Measurements from ENCODE around the gene URB2.
"Not testable (repeated sequence)": the region's sequence is repeated elsewhere in the genome, so short reads cannot be mapped to it uniquely, and the experiment has no call there.

URB2 gene

DNA sequence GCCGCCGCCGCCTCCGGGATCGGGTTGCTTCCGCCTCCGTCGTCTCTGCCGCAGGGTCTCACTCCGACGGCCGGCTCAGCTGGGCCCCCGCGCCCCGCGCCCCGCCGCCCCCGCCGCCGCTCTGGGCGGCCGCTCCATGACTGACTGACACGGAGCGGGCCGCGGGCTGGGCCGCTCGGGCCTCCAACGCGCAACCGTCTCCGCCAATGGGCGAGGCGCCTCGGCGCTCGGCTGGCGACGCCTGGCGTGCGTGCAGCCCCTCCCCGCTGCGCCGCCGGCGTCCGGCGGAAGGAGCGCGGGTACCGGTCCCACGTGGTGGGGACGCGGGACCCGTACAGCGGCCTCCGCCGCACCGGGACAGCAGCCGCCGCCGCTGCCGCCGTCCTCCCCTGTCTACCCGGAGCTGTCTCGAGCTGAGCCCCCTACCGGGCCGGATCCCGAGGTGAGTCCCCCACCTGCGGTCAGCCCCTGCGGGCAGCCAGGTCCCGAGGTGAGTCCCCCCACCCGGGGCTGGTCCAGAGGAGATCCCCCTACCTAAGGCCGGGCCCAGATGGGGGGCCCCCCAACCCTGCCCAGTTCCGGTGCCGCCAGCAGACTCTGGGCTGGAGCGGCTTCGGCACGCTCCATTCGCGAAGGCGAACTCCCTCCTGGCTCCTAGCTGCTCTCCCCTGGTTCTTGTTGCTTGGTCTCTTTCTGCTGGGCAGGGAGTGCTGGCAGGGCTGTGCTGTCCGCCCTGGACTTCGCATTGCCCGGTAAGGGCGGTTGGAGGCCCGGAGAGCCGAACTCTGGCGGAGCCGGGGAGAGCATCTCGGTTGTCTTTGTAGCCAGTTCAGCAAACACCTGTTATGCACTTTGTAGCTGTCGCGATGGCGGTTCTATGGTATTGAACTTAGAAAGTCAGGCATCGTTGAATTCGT, at the start of gene URB2, which contains the start of gene TAF5L:
Gene URB2, plus strand, starts transcription at position 333 of the 917 bp plus-strand sequence. CDS start 1,387 bp downstream, outside the sequence.
Gene TAF5L, minus strand, starts transcription at position 208 of the 917 bp plus-strand sequence. CDS start 11,640 bp downstream, outside the sequence.
- DNase-seq (ENCODE audit: low read depth in 2 of 2), result peak; percentile 74 to 79

GRCh38 chr1:229578168-229579058, 47.6 kb upstream of the URB2 start:
- DNase-seq (ENCODE audit: low read depth in 2 of 2), result no peak

- DNase-seq (ENCODE audit: low read depth in 2 of 2), result no peak
Measured at GRCh38 chr1:229579059-229579673, 46.9 kb upstream of the URB2 start.

DNA sequence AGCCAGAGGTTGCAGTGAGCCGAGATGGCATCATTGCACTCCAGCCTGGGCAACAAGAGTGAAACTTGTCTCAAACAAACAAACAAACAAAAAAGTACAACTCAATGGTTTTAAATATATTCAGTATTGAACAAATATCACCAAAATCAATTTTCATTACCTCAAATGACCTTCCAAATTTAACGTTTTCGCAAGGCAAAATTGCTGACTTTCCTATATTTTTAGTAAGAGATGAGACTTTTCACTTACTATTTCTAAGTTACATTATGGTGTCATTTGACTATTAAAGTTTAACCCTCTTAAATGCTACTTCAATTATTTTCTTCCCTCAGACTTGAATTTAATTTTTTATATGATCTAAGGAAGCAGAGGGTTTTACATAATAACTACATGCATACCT, 44.6 kb upstream of the URB2 start:
- no peak for DNase-seq (ENCODE audit: low read depth in 2 of 2)

DNA sequence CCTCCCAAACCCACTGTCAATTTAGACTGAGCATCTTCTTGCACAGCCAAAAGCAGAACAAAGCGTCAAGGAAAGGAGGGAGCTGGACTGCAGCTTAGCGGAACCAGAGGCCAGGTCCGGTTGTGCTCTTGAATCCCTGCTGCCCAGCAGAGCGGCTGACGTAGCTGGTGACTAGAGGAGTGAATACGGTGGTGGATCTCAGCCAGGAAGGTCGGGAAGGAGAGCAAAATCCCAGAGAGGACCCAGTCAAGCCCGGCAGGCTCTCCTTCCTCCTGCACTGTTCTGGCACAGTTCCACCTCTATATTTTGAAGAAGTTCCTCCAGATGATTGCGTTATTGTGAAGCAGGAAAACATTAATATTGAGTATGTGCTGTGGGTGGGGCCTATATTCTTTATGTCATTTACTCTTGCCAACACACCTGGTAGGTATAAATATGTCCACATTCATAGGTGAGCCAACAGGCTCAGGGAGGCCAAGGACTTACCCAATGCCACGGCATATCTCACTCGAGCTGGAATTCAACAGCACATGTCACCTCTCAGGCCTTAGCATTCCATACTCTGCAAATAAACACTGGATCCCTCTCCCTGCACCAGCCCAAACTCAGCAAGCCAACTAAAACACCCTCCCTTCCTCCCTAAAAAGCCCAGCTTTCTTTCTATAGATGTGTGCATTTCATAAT, 43.9 kb upstream of the URB2 start:
- DNase-seq (ENCODE audit: low read depth in 2 of 2), result no peak

DNA sequence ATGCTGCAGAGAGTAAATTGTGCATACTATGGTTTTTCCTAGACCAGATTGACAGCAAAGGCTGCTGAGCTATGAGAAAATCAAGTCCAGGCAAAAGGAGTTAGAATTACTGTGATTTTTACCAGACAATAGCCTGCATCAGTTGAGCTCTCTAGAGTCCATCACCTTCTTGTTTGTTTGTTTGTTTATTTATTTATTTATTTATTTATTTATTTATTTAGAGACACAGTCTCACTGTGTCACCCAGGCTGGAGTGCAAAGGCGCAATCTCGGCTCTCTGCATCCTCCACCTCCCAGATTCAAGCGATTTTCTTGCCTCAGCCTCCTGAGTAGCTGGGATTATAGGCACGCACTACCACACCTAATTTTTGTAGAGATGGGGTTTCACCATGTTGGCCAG, 43.3 kb upstream of the URB2 start:
- no peak for DNase-seq (ENCODE audit: low read depth in 2 of 2)

DNA sequence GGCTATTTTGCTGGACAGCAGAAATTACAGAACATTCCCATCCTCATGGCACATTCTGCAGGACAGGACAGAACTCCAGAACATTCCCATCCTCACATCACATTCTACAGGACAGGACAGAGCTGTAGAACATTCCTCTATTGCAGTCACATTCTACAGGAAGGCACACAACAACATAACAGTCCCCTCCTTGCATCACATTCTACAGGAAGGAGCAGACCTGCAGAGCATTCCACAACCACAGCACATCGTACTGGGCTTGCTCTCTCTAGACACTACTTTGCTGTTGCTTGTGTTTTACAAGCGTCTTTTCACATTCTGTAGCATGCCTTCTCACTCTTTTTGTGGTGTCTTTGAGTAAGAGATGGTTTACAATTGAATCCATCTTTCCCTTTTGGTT, 40.7 kb upstream of the URB2 start:
- no peak for DNase-seq (ENCODE audit: low read depth in 2 of 2)

DNA sequence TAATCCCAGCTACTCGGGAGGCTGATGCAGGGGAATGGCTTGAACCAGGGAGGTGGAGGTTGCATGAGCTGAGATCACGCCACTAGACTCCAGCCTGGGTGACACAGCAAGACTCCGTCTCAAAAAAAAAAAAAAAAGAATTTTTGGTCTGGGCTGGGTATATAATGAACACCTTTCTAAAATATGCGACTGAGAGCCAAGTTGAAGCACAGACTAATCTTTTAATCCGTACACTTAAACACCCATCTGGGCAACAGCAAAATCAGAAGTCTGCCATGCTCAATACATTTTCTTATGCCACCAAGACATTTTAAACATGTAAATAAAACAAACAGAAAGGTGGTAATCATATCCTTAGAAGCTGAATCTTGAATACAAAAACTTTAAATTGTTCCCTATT, 35.9 kb upstream of the URB2 start:
- DNase-seq (ENCODE audit: low read depth in 2 of 2), result no peak

GRCh38 chr1:229593800-229594199, 32.2 kb upstream of the URB2 start:
- no peak for DNase-seq (ENCODE audit: low read depth in 2 of 2)

DNA sequence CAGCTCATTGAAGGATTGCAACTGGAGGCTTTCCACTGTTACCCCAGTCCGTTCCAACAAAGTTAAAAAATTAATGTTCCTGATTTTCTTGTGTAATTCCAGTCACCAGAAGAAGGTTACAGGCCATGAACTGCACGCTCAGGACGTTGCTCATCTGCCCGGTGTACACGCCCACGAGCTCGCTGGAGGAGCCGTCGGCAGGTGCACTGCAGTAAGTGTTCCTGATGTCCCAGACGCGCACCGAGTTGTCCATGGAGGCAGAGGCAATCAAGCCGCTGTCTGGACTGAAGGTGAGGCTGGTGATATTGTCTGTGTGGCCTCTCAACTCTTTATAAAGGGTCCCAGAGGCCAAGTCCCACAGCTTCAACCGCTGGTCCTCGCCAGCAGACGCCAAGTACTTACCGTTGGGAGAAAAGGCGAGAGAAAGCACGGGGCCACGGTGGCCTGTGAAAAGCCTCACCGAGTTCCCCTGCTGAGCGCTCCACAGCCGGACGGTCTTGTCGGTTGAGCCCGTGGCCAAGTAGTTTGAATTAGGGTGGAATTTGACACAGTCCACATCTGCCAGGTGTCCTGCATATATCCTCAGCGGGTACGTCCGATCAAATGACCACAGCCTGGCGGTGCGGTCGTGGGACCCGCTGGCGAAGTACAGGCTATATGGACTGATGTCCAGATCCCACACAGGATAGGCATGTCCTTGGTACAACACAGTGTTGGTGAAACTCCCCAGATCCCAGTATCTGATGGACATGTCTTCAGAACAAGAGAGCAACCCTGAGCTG, 31.6 kb upstream of the URB2 start:
- no peak for DNase-seq (ENCODE audit: low read depth in 2 of 2)

GRCh38 chr1:229595876-229596275, 30.2 kb upstream of the URB2 start:
- not testable (repeated sequence) for DNase-seq (ENCODE audit: low read depth in 2 of 2)

GRCh38 chr1:229596925-229597699, 28.9 kb upstream of the URB2 start:
- no peak for DNase-seq (ENCODE audit: low read depth in 2 of 2)

GRCh38 chr1:229597877-229598276, 28.2 kb upstream of the URB2 start:
- no peak for DNase-seq (ENCODE audit: low read depth in 2 of 2)

GRCh38 chr1:229599218-229599954, 26.7 kb upstream of the URB2 start:
- no peak for DNase-seq (ENCODE audit: low read depth in 2 of 2)

GRCh38 chr1:229600229-229600628, 25.8 kb upstream of the URB2 start:
- no peak for DNase-seq (ENCODE audit: low read depth in 2 of 2)

DNA sequence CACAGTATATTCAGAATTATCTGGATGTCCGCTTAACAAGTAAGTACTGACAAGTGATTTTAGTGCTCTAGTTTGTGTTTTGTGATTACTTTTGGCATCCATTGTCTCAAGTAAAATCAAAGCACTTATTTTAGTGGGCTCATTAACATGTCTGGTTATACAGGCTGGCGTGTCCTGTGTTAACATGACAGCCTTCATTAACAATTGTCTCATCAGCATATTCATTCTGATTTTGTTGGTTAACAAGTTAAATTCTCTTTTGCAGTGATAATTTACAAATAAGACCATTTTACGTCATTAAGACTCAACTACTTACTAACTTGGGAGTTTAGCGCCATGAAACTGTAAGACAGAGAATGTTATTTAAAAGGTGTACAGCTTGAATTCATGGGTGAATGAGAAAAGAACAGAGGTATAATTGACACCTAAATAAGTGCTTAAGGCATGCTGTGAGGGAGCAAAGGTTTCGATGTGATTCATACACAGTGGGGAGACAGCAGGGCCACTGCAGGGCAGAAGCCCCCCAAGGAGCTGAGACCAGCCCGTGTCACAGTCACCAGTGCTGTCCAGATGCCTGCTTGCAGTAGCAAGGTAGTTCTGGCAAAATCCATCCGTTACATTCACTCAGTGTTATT, 22.6 kb upstream of the URB2 start:
- DNase-seq (ENCODE audit: low read depth in 2 of 2), result no peak

DNA sequence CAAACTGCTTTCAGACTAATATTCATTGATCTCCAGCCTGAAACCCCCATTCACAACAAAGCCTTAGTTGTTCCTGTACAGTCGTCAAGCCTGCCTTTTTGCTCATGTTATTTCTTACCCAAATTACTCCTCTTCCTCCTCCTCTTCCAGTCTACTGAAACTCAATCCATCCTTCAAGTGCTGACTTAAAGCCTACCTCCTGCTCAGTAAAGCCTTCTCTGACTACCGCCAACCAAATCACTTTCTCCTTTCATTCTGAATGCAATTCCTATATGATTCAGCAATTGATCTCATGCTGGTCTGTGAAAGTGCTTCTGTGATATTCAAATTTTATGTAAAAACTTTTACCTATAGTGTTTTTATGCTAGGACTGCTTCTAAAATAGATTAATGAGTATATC, 18.7 kb upstream of the URB2 start:
- DNase-seq (ENCODE audit: low read depth in 2 of 2), result no peak

GRCh38 chr1:229608590-229608989, 17.5 kb upstream of the URB2 start:
- DNase-seq (ENCODE audit: low read depth in 2 of 2), result no peak

DNA sequence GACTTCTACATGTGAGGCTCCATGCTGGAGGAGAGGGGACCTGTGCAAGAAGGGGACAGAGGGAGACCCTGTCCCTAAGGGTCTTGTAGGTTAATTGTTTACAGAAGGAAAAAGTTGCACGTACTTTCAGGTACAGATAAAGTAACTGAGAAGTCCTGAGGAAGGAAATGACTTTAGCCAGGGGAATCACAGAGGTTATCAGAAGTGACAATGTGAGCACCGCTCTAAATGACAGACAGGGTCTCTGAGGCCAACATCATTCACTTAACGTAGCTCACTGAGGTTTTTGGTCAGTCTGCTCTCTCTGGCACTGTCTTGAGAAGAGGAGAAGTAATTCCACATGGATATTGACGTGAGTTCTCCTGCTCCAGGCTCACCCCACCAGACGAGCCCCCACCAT, 12.1 kb upstream of the URB2 start:
- no peak for DNase-seq (ENCODE audit: low read depth in 2 of 2)
